K562 (cell line): ENCODE measurements around the gene DUSP10. TPM values are rescaled to one million over a fixed set of nuclear protein-coding genes. Genes with fewer than 3 reads are reported as not detected.

Source experiments
- CBX3 ChIP-seq, 2 experiments: IDR thresholded peaks; 1 replicate in 1 of 2; 2 replicates in 1 of 2; pipeline ENCODE4 v1.6.1; 2012; ENCODE audit warnings: inconsistent platforms in 2 of 2, low read length in 2 of 2, borderline replicate concordance in 1 of 2, control low read depth in 1 of 2
- DEAF1 ChIP-seq: fragments of 450-650 bp; formaldehyde crosslinking; IDR thresholded peaks from 2 replicates; pipeline ENCODE4 v1.4.0; 2020; ENCODE audit warnings: mild to moderate bottlenecking, moderate library complexity
- EP300 ChIP-seq: IDR thresholded peaks from 2 replicates; pipeline ENCODE4 v1.6.1; 2012; ENCODE audit warnings: low read length, improper control_type of control experiment
- HDAC6 ChIP-seq: IDR thresholded peaks from 2 replicates; pipeline ENCODE4 v1.6.1; 2012; ENCODE audit warnings: low read depth, mild to moderate bottlenecking, control low read depth, inconsistent platforms, low read length, moderate library complexity
- KDM4B ChIP-seq, 2 experiments: fragments of 450-650 bp in 1 of 2; sonication (generic) in 1 of 2; IDR thresholded peaks; 2 replicates each; pipeline ENCODE4 v1.6.1; 2016 to 2017; ENCODE audit warnings: borderline replicate concordance in 2 of 2, antibody characterized with exemption in 1 of 2, low read depth in 1 of 2, mild to moderate bottlenecking in 1 of 2
- PURB ChIP-seq: sonication (generic); formaldehyde crosslinking; IDR thresholded peaks from 2 replicates; pipeline ENCODE4 v1.9.0; 2021; ENCODE audit warnings: low read depth, mild to moderate bottlenecking, missing genetic modification reagents
- TCF7 ChIP-seq: sonication (generic); IDR thresholded peaks from 2 replicates; pipeline ENCODE4 v1.6.1; 2016; ENCODE audit warnings: antibody characterized with exemption, borderline replicate concordance
- THRAP3 ChIP-seq: fragments of 450-650 bp; IDR thresholded peaks from 2 replicates; pipeline ENCODE4 v1.6.1; 2016; ENCODE audit warnings: mild to moderate bottlenecking, inconsistent platforms, borderline replicate concordance
- ZNF707 ChIP-seq: fragments of 250-450 bp; sonication (Bioruptor Pico); conservative IDR thresholded peaks from 2 replicates; pipeline ENCODE4 v1.8.0; 2022; ENCODE audit warnings: inconsistent platforms, mild to moderate bottlenecking, moderate library complexity
- polyA plus RNA-seq, 8 experiments: library from polyadenylated mRNA; depleted of rRNA in 4 of 8; stranded (reverse) in 5 of 8; unstranded in 3 of 8; fragments of >200 nt; fragmentation: Nextera tagmentation in 2 of 8; fragmentation: Illumina TruSeq in 1 of 8; extraction: Ambion mirVana in 2 of 8; extraction: Trizol in 1 of 8; gene quantifications; 2 replicates each; pipeline versions ENCODE4 v1.2.1 to v1.2.3, GENCODE V29; 2011 to 2014; ENCODE audit warnings: inconsistent platforms in 1 of 8, missing spikeins in 1 of 8
- total RNA-seq, 7 experiments: library from RNA; depleted of rRNA in 6 of 7; stranded (reverse); fragments of >200 nt in 6 of 7; fragmentation: Illumina TruSeq in 2 of 7; extraction: Trizol in 2 of 7; gene quantifications; 2 replicates each; pipeline versions ENCODE4 v1.2.1 to v1.2.3, GENCODE V29; 2011 to 2021; ENCODE audit warnings: low replicate concordance in 1 of 7
- TF ChIP-seq, protein P1 (sequence below): fragments of 450-650 bp; formaldehyde crosslinking; IDR thresholded peaks from 2 replicates; pipeline ENCODE4 v1.4.0; 2020; ENCODE audit warnings: mild to moderate bottlenecking
- TF ChIP-seq, protein P2 (sequence below): fragments of 450-650 bp; IDR thresholded peaks from 2 replicates; pipeline ENCODE4 v1.6.1; 2016
- TF ChIP-seq, protein P3 (sequence below): fragments of 450-650 bp; formaldehyde crosslinking; conservative IDR thresholded peaks from 2 replicates; pipeline ENCODE4 v1.4.0; 2022; ENCODE audit warnings: mild to moderate bottlenecking, missing genetic modification characterization

The DUSP10 gene
- total and polyA plus RNA-seq, 9 of the 15 experiments (the other 6 are each of a cell fraction or from before 2014, with no cell fraction given): 1.7 to 8.3 (median 6.1) TPM

DNA sequence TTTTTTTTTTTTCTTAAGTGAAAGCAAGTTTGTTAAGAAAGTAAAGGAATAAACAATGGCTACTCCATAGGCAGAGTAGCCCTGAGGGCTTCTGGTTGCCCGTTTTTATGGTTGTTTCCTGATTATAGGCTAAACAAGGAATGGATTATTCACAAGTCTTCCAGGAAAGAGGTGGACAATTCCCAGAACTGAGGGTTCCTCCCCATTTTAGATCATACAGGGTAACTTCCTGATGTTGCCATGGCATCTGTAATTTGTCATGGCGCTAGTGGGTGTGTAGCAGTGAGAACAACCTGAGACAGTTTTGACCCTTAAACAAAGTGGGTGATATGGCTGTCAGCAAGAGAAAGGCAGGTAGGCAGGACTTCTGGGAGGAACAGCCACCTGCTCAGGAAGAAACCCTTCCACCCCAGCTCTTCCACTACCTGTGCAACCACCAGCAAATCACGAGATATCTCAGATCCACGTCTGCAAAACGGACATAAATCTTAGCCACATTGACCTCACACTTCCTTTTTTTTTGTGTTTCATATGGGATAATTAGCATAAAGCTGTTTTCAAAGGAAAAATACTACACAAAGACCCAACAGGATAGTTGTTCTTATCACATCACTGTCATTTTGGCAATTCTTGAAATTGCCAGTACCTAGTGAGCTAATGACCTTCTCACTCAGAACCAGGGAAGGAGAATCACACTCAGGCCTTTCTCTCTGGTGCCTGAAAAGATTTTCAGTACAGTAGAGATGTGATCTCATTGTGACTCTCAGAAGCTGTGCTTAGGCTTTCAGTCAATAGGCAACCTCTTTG lies 34.8 kb upstream of the DUSP10 start (continued):
- no peak for TF ChIP-seq ZNF707 (CRISPR knock-in tag)
- TF ChIP-seq HDAC6: no peak
- TF ChIP-seq PURB (CRISPR knock-in tag): no peak
- TF ChIP-seq, protein P1, sequence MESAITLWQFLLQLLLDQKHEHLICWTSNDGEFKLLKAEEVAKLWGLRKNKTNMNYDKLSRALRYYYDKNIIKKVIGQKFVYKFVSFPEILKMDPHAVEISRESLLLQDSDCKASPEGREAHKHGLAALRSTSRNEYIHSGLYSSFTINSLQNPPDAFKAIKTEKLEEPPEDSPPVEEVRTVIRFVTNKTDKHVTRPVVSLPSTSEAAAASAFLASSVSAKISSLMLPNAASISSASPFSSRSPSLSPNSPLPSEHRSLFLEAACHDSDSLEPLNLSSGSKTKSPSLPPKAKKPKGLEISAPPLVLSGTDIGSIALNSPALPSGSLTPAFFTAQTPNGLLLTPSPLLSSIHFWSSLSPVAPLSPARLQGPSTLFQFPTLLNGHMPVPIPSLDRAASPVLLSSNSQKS (CRISPR knock-in tag): no peak
- no peak for TF ChIP-seq KDM4B (IDR thresholded peaks at IDR 0.05; ENCODE audit: borderline replicate concordance in 2 of 2, low read depth in 1 of 2)
- peak; percentile 18; the same call in 1 of the 2 replicates for TF ChIP-seq DEAF1 (CRISPR knock-in tag)
- no peak for TF ChIP-seq TCF7
- no peak for TF ChIP-seq THRAP3
- TF ChIP-seq, protein P2, sequence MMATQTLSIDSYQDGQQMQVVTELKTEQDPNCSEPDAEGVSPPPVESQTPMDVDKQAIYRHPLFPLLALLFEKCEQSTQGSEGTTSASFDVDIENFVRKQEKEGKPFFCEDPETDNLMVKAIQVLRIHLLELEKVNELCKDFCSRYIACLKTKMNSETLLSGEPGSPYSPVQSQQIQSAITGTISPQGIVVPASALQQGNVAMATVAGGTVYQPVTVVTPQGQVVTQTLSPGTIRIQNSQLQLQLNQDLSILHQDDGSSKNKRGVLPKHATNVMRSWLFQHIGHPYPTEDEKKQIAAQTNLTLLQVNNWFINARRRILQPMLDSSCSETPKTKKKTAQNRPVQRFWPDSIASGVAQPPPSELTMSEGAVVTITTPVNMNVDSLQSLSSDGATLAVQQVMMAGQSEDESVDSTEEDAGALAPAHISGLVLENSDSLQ: peak; percentile 78
- peak; percentile 35; the same call in 1 of the 2 replicates for TF ChIP-seq EP300
- no peak for TF ChIP-seq CBX3 (IDR thresholded peaks at IDR 0.05; ENCODE audit: borderline replicate concordance in 1 of 2, low read length in 2 of 2)
- TF ChIP-seq, protein P3, sequence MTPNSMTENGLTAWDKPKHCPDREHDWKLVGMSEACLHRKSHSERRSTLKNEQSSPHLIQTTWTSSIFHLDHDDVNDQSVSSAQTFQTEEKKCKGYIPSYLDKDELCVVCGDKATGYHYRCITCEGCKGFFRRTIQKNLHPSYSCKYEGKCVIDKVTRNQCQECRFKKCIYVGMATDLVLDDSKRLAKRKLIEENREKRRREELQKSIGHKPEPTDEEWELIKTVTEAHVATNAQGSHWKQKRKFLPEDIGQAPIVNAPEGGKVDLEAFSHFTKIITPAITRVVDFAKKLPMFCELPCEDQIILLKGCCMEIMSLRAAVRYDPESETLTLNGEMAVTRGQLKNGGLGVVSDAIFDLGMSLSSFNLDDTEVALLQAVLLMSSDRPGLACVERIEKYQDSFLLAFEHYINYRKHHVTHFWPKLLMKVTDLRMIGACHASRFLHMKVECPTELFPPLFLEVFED (CRISPR knock-in tag): no peak
